Measurements from ENCODE around the gene EPHB1. TPM values are rescaled to one million over a fixed set of nuclear protein-coding genes. Genes with fewer than 3 reads are reported as not detected.

The EPHB1 gene
- total RNA-seq, 2 donors from 2014 or later = 1.3 to 3.5 TPM

DNA sequence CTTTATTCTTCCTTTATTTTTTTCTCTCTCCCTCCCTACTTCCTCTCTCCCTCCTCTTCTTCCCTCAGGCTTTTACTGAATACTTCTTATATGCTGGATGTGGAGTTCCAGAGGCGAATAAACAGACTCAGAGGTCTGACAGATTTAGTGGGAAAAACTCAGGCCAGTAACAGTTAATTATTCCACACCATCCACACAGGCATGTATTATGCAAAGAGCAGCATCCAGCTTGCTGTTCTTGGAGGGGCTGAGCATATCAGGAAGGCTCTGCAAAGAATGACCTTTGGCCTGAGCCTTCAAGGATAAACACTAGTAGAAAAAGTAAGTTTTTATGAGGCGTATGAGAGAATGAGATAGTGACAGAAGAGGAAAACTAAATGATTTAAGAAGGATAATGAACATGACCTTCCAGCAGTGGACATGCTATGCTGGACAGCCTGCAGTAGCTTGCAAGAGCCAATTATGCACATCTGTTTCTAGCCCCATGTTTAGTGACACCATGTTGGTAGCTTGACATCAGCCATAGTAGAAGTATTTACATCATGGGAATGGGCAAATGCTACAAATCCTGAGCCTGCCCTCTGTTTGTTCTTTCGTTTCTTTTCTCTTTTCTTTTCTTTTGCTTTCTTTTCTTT lies 387.4 kb downstream of the EPHB1 start:
- no peaks in the 10 kb centered on the region for H3K9me3 ChIP-seq (ENCODE audit: control insufficient read depth, low read length, poor library complexity, severe bottlenecking)

DNA sequence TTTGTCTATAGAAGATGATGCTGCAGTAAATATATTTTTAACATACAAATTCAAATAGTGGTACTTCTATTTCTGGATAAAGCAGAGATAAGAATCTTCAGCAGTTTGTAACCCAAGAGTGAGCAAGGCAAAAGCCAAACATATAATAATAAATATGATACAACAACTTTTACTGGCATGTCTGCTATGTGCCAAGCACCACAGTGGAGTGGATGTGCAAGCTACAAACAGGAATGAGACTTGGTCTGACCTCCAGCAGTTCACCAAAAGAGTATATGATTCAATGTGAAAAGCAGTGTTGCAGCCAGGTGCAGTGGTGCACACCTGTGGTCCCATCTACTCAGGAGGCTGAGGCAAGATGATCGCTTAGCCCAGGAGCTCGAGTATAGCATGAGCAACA lies 395.6 kb downstream of the EPHB1 start:
- Mint-ChIP-seq H3K27ac (no peak overlapping the region), H3K36me3 (ENCODE audit: low read depth) (no peaks in the 10 kb centered on the region), H3K4me1 (no peaks in the 10 kb centered on the region), H3K27me3 (no peaks in the 10 kb centered on the region), H3K4me3 (no peak overlapping the region)
- DNase-seq = no peak
- no peak for ATAC-seq
- no peaks in the 10 kb centered on the region for H3K9me3 ChIP-seq (ENCODE audit: control insufficient read depth, low read length, poor library complexity, severe bottlenecking)

More for the DNA sequence above, 387.4 kb downstream of the EPHB1 start:
- Mint-ChIP-seq H3K27me3 (no peaks in the 10 kb centered on the region), H3K36me3 (ENCODE audit: low read depth) (no peaks in the 10 kb centered on the region), H3K4me1 (no peaks in the 10 kb centered on the region), H3K27ac (no peak overlapping the region), H3K4me3 (no peak overlapping the region)
- ATAC-seq (no peak), DNase-seq (no peak)

DNA sequence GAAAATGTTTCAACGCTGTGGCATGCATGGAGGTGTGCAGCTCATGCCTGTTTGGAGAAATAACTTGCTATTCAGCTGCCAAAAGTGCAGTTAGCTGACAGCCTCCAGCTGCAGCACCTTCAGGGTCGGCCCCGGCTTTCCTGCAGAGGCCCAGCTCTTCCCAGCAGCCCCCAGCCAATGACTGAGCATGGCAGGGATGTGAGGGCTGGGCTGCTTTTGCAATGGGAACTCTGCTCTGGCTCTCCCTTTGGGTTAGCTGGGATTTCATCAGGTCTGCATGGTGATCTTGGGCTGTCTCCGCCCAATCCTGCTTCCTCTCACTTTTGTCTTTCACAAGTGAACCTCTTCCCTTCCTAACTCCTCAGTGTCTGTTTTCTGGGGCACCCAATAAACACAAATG lies 396.6 kb downstream of the EPHB1 start:
- no peak for DNase-seq
- Mint-ChIP-seq H3K4me1 (no peaks in the 10 kb centered on the region), H3K4me3 (no peak overlapping the region), H3K27ac (no peak overlapping the region), H3K27me3 (no peaks in the 10 kb centered on the region), H3K36me3 (ENCODE audit: low read depth) (no peaks in the 10 kb centered on the region)
- ATAC-seq = no peak
- no peaks in the 10 kb centered on the region for H3K9me3 ChIP-seq (ENCODE audit: control insufficient read depth, low read length, poor library complexity, severe bottlenecking)

DNA sequence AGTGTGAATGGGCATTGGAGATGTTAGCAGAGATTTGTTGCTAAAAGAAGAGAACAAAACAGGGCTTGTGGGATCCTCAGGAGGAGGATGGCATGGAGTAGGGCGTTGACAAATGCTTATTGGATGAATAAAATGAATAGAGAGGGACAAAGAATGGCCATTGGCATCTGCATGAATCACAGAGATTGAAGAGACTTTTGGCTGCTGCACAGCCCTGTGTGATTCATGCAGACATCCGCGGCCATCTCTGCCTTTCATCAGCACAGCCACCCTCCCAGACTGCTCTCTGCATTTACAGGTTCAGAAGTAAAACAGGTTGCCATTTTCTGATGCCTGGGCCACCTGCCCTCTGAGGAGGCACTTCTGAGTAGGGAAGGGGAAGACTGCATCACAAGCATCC lies 397.9 kb downstream of the EPHB1 start:
- ATAC-seq (no peak), DNase-seq (no peak)
- H3K4me1 Mint-ChIP-seq = no peaks in the 10 kb centered on the region
- H3K4me3 Mint-ChIP-seq = no peak overlapping the region
- no peaks in the 10 kb centered on the region for H3K27me3 Mint-ChIP-seq
- H3K36me3 Mint-ChIP-seq (ENCODE audit: low read depth) = no peaks in the 10 kb centered on the region
- H3K9me3 ChIP-seq (ENCODE audit: control insufficient read depth, low read length, poor library complexity, severe bottlenecking) = no peaks in the 10 kb centered on the region
- no peak overlapping the region for H3K27ac Mint-ChIP-seq

DNA sequence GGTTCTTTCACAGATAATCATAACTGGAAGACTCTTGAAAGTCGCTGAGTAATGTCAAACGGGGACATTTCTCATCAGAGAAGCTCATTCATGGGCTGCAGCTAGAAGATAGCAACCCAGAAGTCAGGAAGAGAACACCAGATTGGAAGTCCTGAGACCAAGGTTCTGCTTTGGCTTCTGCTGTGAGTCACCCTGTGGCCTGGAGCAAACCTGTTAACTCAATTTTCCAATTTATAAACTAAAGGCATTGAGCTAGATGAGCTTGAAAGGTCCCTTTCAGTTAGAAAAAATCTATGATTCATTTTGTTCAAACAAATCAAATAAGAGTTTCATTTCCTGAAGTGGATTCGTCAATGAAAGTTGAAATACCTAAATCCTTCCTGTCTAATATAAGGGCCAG lies 402.2 kb downstream of the EPHB1 start:
- DNase-seq (no peak), ATAC-seq (no peak)
- no peaks in the 10 kb centered on the region for H3K9me3 ChIP-seq (ENCODE audit: control insufficient read depth, low read length, poor library complexity, severe bottlenecking)
- H3K27me3 Mint-ChIP-seq = no peaks in the 10 kb centered on the region
- peaks cover 2% of the 10 kb centered on the region for H3K36me3 Mint-ChIP-seq (ENCODE audit: low read depth)
- no peak overlapping the region for H3K27ac Mint-ChIP-seq
- no peak overlapping the region for H3K4me3 Mint-ChIP-seq
- H3K4me1 Mint-ChIP-seq = no peaks in the 10 kb centered on the region

DNA sequence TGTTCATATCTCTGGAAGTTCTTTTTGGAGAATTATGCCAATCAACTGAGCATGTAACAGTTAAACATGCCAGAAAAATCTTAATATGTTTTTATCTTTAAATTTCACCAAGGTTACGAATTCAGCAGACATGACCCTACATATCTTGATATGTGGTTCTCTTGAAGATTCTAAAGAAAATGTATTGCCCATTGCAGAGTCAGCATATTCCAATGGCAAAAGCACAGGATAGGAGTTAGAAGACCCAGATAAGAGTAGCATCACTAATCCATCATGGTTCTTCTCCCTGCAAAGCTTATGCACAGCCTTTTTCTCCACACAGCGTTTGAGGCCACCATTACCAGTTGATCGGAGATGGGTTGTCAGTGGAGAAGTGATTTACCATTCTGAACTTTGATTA lies 402.8 kb downstream of the EPHB1 start:
- peaks cover 2% of the 10 kb centered on the region for H3K36me3 Mint-ChIP-seq (ENCODE audit: low read depth)
- ATAC-seq = no peak
- no peak for DNase-seq
- H3K4me3 Mint-ChIP-seq = no peak overlapping the region
- no peaks in the 10 kb centered on the region for H3K9me3 ChIP-seq (ENCODE audit: control insufficient read depth, low read length, poor library complexity, severe bottlenecking)
- H3K4me1 Mint-ChIP-seq = no peaks in the 10 kb centered on the region
- no peaks in the 10 kb centered on the region for H3K27me3 Mint-ChIP-seq
- H3K27ac Mint-ChIP-seq = no peak overlapping the region

DNA sequence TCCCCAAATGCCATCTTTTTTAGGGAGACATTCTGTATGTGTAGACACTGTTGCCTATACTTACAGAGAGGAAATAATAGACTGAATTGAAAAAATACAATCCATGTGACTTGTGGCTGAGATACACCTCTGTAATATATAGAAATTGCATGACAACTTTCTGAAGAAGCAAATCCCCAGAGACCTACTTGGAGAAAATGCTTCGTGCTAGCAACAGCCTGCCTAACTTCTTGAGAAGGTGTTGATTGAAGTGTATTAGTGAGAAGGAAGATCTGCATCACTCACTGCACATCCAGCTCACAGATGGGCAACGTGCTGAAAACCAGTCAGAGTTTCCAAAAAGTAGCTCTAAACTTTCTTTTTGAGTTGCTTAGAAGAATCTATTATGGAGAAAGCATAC lies 404.1 kb downstream of the EPHB1 start:
- ATAC-seq = no peak
- no peaks in the 10 kb centered on the region for H3K9me3 ChIP-seq (ENCODE audit: control insufficient read depth, low read length, poor library complexity, severe bottlenecking)
- Mint-ChIP-seq H3K36me3 (ENCODE audit: low read depth) (peaks cover 2% of the 10 kb centered on the region), H3K4me3 (no peak overlapping the region), H3K27me3 (no peaks in the 10 kb centered on the region), H3K27ac (no peak overlapping the region), H3K4me1 (no peaks in the 10 kb centered on the region)
- no peak for DNase-seq

DNA sequence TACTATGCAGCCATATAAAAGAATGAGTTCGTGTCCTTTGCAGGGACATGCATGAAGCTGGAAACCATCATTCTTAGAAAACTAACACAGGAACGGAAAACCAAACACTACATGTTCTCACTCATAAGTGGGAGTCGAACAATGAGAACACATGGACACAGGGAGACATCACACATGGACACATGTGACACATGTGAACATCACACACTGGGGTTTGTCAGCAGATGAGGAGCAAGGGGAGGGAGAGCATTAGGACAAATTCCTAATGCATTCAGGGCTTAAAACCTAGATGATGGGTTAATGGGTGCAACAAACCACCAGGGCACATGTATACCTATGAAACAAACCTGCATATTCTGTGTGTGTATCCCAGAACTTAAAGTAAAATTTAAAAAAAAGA lies 408.0 kb downstream of the EPHB1 start:
- ATAC-seq (no peak), DNase-seq (no peak)
- no peak overlapping the region for H3K4me3 Mint-ChIP-seq
- no peaks in the 10 kb centered on the region for H3K9me3 ChIP-seq (ENCODE audit: control insufficient read depth, low read length, poor library complexity, severe bottlenecking)
- no peaks in the 10 kb centered on the region for H3K27me3 Mint-ChIP-seq
- no peak overlapping the region for H3K27ac Mint-ChIP-seq
- H3K4me1 Mint-ChIP-seq = no peaks in the 10 kb centered on the region
- H3K36me3 Mint-ChIP-seq (ENCODE audit: low read depth) = peaks cover 2% of the 10 kb centered on the region

DNA sequence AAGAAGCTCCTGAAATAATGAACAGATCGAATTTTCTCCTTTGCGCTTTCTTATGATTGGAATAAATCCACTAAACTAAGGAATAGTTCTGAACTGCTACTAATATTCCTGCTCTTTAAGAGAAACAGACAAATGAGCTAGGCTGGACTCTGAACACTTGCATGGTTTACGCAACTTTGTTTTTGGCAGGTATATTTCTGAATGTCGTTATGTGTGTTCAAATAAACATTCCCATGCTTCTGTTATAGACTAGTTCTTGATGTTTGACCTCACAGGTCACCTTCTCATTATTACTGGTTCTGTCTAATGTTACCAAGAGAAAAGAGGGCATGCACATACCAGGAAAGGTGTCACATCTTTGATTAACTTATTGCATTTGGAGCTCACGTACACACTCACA lies 418.2 kb downstream of the EPHB1 start:
- H3K9me3 ChIP-seq (ENCODE audit: control insufficient read depth, low read length, poor library complexity, severe bottlenecking) = no peaks in the 10 kb centered on the region
- H3K36me3 Mint-ChIP-seq (ENCODE audit: low read depth) = peaks cover 2% of the 10 kb centered on the region
- no peaks in the 10 kb centered on the region for H3K27me3 Mint-ChIP-seq
- no peak for ATAC-seq
- no peak overlapping the region for H3K27ac Mint-ChIP-seq
- DNase-seq = no peak
- no peaks in the 10 kb centered on the region for H3K4me1 Mint-ChIP-seq
- H3K4me3 Mint-ChIP-seq = no peak overlapping the region

DNA sequence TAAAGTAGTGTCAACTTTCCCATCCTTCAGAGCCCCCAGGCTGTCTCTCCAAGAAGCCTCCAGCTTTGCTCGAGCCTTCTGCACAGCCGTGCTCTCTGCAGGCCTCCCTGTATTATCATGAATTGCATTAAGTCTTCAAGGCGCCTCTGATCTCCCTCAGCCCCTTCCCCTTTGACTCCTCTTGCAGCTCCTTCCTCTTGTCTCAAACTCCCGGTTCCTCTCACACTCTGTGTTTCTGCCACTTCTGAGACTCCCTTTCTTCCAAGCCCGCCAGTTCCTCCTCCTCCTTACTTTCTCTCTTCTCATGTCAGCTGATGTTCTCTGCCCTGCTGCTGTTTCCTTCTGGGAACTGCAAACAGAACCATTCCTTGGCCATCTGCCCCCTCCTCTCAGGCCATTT lies 418.8 kb downstream of the EPHB1 start:
- Mint-ChIP-seq H3K27ac (no peak overlapping the region), H3K4me1 (no peaks in the 10 kb centered on the region), H3K4me3 (no peak overlapping the region), H3K27me3 (no peaks in the 10 kb centered on the region), H3K36me3 (ENCODE audit: low read depth) (peaks cover 2% of the 10 kb centered on the region)
- DNase-seq (no peak), ATAC-seq (no peak)
- no peaks in the 10 kb centered on the region for H3K9me3 ChIP-seq (ENCODE audit: control insufficient read depth, low read length, poor library complexity, severe bottlenecking)

DNA sequence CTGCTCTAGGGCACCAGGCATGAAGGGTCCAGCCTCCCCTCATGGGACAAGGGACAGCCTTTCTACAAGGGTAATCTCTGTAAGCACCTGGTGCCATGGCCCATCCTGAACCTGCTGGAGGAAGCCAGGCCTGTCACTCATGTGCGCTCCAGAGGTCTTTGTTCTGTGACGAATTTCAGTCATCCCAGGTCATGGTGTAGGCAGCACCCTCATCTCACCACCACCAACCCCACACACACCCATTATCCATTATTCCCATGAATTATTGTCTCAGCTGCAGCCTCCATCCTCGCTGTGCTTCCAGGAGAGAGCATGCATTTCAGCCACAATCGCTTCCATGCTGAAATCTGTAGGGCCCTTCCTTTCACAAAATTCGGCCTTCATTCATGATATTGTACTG lies 419.3 kb downstream of the EPHB1 start:
- H3K9me3 ChIP-seq (ENCODE audit: control insufficient read depth, low read length, poor library complexity, severe bottlenecking) = no peaks in the 10 kb centered on the region
- no peak overlapping the region for H3K27ac Mint-ChIP-seq
- H3K36me3 Mint-ChIP-seq (ENCODE audit: low read depth) = peaks cover 2% of the 10 kb centered on the region
- no peak overlapping the region for H3K4me3 Mint-ChIP-seq
- no peaks in the 10 kb centered on the region for H3K27me3 Mint-ChIP-seq
- H3K4me1 Mint-ChIP-seq = no peaks in the 10 kb centered on the region
- DNase-seq (no peak), ATAC-seq (no peak)

DNA sequence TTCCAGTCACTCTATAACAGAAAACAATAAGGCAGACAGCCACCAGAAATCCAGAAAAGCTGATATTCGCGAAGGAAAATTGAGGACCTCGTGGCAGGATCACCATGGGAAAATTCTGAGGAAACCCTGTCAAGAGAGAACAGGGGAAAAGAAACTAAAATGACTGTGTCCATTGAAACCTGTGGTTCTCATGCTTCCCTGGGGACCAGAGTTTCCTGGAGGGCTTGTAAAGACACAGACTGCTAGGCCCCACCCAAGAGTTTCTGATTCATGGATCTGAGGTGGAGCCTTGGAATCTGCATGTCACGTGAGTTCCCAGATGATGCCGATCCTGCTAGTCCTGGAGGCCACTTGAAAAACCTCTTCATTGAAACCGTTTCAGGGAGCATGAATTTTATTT lies 420.5 kb downstream of the EPHB1 start:
- DNase-seq = no peak
- no peak for ATAC-seq

DNA sequence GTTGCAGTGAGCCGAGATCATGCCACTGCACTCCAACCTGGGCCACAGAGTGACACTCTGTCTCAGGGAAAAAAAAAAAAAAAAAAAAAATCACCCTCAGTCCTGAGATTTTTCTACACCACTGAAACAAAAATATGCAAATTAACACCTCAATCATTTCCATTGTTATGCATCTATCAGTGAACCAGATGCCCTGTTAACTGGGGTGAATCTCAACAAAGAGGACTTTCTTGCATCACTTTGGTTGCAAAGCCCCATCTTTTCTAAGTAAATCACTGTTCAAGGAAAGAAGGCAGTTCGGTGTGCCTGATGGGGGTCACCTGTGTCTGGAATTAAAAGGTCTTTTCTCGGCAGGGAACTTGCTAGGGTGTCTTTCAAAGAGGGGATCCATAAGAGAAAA lies 421.6 kb downstream of the EPHB1 start:
- Mint-ChIP-seq H3K4me1 (no peaks in the 10 kb centered on the region), H3K27ac (no peak overlapping the region), H3K27me3 (no peaks in the 10 kb centered on the region), H3K4me3 (no peak overlapping the region), H3K36me3 (ENCODE audit: low read depth) (peaks cover 2% of the 10 kb centered on the region)
- no peaks in the 10 kb centered on the region for H3K9me3 ChIP-seq (ENCODE audit: control insufficient read depth, low read length, poor library complexity, severe bottlenecking)
- DNase-seq = no peak
- ATAC-seq = no peak

More for the DNA sequence above, 420.5 kb downstream of the EPHB1 start:
- no peak overlapping the region for H3K4me3 Mint-ChIP-seq
- H3K9me3 ChIP-seq (ENCODE audit: control insufficient read depth, low read length, poor library complexity, severe bottlenecking) = no peaks in the 10 kb centered on the region
- H3K36me3 Mint-ChIP-seq (ENCODE audit: low read depth) = peaks cover 2% of the 10 kb centered on the region
- H3K27ac Mint-ChIP-seq = no peak overlapping the region
- H3K4me1 Mint-ChIP-seq = no peaks in the 10 kb centered on the region
- H3K27me3 Mint-ChIP-seq = no peaks in the 10 kb centered on the region

DNA sequence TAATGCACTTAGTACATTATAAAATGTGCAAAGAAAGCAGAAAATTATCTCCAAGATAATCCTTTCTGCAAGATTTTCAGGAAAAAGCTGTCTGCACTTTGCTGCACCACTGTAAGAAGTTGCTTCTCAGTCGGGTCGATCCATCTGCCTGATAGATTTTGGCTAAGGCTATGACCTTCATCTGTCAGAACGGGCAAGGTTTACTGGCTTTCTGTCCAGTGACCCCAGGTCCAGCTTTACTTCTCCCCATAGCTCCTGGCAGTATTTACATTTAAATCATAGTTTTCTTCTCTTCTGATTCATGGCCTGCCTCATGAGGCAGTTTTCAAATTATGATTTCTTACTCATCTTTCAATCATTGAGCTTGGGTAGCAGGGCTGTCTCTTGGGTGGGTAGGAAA lies 422.7 kb downstream of the EPHB1 start:
- H3K4me3 Mint-ChIP-seq = no peak overlapping the region
- ATAC-seq (no peak), DNase-seq (no peak)
- H3K9me3 ChIP-seq (ENCODE audit: control insufficient read depth, low read length, poor library complexity, severe bottlenecking) = no peaks in the 10 kb centered on the region
- H3K27me3 Mint-ChIP-seq = no peaks in the 10 kb centered on the region
- no peak overlapping the region for H3K27ac Mint-ChIP-seq
- peaks cover 2% of the 10 kb centered on the region for H3K36me3 Mint-ChIP-seq (ENCODE audit: low read depth)
- no peaks in the 10 kb centered on the region for H3K4me1 Mint-ChIP-seq
